GM18502 (cell line): ENCODE data around the gene TUBGCP3.
A peak's percentile ranks its signal among the peaks of the same experiment; 100 is the strongest.

Experiments
- ATAC-seq: cut with Tn5 transposase; IDR thresholded peaks from one replicate; pipeline ENCODE4 v1.9.1; 2021; ENCODE audit warnings: mild to moderate bottlenecking; ENCODE audit not compliant: unreplicated experiment, poor library complexity

TUBGCP3 gene

DNA sequence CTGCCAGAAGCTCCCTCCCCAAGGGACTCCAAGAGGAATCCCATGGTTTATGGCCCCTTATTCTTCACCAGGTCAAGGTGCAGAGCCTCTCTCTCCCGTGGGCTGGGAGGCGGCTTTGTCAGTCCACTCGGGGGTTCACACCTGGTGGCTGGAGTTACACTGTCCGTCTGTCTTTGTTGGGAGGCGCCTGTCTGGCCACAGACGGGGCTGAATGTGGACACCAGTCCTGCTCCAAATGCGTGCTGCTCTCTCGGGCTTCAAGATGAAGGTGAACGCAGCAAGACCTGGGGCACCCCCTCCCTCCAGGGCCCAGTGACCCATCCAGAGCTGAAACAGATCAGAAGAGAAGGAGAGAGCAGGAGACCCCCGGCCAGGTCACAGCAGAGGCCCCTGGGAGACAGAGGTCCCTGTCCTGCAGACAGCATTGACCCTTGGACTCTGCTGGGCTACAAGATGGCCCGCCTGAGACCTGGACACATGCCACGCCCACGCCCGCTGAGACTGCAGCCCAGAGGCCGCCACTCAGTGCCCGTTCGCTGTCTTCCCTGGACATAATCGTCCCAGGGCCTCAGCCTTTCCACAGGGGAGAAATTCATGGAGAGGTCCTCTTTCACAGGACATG is 29.9 kb upstream of the TUBGCP3 start:
- no peak for ATAC-seq

- ATAC-seq: peak; percentile 72
These were observed 28.8 kb upstream of the TUBGCP3 start for GRCh38 chr13:112616586-112617362.

- no peak for ATAC-seq
These were observed 27.4 kb upstream of the TUBGCP3 start for GRCh38 chr13:112615391-112615790.

GRCh38 chr13:112614835-112615234 is 26.9 kb upstream of the TUBGCP3 start:
- ATAC-seq: no peak

DNA sequence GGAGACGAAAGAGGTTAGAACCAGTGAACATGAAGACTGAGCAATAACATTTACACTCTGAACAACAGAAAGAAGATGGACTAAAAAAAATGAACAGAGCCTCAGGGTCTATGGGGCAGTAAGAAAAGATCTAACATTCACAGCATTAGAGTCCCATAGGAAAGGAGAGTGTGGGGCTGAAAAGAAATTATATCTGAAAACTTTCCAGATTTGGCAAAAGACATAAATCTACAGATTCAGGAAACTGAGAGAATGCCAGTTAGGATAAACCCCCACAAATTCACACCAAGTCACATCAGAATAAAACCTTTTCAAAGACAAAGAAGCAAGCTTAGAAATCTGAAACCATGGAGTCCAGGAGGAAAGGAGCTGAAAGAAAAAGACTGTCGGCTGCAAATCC is 20.3 kb upstream of the TUBGCP3 start:
- no peak for ATAC-seq

- ATAC-seq: peak; percentile 100
These were observed 18.4 kb upstream of the TUBGCP3 start for GRCh38 chr13:112606109-112607001.

- no peak for ATAC-seq
These were observed 17.6 kb upstream of the TUBGCP3 start for GRCh38 chr13:112605531-112605990.

DNA sequence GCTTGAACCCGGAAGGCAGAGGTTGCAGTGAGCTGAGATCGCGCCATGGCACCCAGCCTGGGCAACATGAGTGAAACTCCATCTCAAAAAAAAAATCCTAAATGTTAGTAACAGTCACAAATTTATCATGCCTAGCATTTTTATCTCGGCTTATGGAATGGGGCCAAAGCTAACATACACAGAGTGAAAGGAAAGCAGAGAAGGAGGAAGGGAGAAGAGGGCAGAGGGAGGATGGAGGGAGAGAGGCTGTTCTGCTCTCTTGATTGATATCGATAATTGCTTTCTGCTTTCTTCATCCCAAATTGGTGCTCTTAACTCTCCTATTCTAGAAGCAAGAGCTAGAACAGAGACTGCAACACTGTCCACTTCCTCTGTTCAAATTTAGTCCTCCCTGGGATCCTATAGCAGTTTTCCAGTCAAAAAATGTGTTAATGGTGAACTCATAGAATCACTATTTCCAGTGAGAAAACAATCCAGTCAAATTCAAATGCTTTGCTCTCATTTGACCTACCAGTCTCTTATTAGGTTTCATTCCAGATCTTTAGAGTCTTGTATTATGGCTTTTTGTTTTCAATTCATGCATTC is 15.8 kb upstream of the TUBGCP3 start:
- no peak for ATAC-seq

GRCh38 chr13:112602189-112602588 is 14.2 kb upstream of the TUBGCP3 start:
- ATAC-seq: no peak

GRCh38 chr13:112601371-112601770 is 13.4 kb upstream of the TUBGCP3 start:
- no peak for ATAC-seq

GRCh38 chr13:112596235-112596634 is 8.3 kb upstream of the TUBGCP3 start:
- no peak for ATAC-seq

DNA sequence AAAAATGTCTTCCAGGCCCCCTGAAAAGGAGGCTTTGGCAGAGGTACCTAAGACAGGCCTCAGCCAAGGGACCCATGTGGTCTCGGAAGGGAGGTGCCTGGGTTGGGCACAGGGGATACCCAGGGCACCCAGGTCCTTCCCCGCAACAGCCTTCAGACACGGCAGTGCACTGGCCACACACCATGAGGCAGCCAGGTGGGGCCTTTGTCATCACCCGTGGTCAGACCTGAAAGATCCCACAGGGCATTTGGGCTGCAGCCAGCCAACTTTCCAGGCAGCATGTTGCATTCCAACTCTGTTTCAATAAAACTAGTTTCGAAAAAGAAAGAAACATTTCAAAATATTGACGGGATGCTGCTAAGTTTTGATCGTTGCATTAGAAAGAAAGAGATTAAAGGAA is 4.7 kb upstream of the TUBGCP3 start:
- ATAC-seq: no peak

GRCh38 chr13:112592181-112592580 is 4.2 kb upstream of the TUBGCP3 start:
- no peak for ATAC-seq

GRCh38 chr13:112588490-112589297 is 741 bp upstream of the TUBGCP3 start:
- no peak for ATAC-seq

- peak; percentile 50 for ATAC-seq
These were observed 665 bp downstream of the TUBGCP3 start for GRCh38 chr13:112587212-112587763.

DNA sequence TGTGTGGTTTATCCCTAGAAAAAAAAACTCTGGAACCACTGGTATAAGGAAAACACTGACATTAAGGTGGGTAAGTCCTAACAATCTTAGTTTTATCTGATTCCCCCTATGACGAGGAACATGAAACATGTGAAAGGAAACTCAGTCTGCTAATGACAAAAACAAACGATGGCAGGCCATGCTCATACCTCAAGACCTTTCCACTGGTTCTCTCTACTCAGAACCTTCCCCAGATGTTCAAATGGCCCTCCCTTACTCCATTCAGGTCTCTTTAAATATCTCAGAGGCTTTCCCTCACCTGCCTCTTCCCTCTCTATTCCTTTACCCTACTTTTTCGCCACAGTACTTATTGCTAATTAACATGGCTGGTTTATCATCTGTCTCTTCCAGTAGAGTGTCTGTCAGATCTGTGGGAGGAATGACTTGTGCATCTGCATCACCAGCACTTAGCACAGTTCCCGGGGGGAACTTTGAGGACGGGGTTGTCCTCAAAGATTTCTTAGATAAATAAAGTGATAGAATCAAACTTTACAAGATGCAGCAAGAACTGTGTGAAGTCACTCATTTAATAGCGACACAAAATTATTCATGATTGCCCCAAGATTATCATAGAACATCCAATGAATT is 1.5 kb downstream of the TUBGCP3 start:
- no peak for ATAC-seq

DNA sequence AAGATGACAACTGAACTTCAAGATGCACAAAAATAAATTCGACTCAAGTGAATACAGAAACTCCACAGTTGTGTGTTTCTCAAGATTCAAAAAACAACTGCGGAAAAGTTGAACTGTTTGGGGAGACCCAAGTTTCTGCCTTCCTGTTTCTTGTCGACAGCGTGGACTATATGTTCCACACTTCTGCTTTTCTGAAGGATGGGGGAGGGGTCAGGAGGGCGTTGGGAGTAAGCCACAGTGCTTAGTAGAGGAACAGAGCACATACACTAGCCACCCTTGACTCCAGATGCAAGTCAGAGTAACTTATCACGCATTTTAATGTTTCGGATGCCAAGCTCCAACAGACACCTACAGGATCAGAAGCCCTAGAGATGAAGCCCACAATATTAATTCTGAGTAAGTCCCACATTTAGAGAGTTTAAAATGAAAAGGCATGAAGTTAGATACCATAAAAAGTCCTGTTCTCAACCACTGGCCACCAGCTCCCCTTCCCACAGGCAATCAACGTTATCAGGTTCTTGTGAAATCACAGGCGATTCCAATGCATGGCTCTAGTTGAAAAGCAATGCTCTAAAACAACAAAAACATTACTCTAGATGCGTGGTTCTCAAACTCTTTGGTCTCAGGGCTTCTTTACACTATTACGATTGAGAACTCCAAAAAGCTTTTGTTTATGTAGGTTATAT is 4.2 kb downstream of the TUBGCP3 start:
- peak; percentile 59 for ATAC-seq

DNA sequence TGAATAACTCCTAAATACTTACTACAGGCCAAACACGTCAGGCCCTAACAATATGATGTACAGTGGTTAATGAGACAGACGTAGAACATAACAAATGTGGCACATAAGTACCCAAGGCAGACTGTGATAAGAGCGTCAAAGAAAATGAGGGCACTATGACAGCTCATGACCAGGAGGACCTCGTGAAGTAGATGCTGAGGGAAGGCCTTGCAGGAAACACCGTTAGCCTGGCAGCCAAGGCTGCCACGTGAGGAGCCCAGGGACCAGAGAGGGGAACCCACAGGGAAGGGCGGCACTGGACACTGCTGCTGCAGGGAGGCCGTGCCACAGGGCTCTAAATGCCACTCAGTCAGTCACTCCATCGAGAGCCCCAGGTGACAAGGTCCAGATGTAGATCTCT is 5.7 kb downstream of the TUBGCP3 start:
- ATAC-seq: no peak
